ENCODE results near the gene SAMD4A.
"Not testable (repeated sequence)": the region's sequence is repeated elsewhere in the genome, so short reads cannot be mapped to it uniquely, and the experiment has no call there.

Gene SAMD4A

GRCh38 chr14:54785778-54786770 is 219.1 kb downstream of the SAMD4A start:
- no peak for DNase-seq

GRCh38 chr14:54786838-54787237 is 219.9 kb downstream of the SAMD4A start:
- DNase-seq: no peak

- DNase-seq: no peak
Observed at GRCh38 chr14:54787261-54787660, 220.3 kb downstream of the SAMD4A start.

GRCh38 chr14:54788701-54789100 is 221.8 kb downstream of the SAMD4A start:
- DNase-seq: no peak

GRCh38 chr14:54789166-54789565 is 222.2 kb downstream of the SAMD4A start:
- no peak for DNase-seq

GRCh38 chr14:54789781-54790480 is 223.0 kb downstream of the SAMD4A start:
- no peak for DNase-seq

- DNase-seq: no peak
Observed at GRCh38 chr14:54791001-54791400, 224.1 kb downstream of the SAMD4A start.

GRCh38 chr14:54792288-54792687 is 225.4 kb downstream of the SAMD4A start:
- no peak for DNase-seq

GRCh38 chr14:54794159-54794558 is 227.2 kb downstream of the SAMD4A start:
- DNase-seq: no peak

- no peak for DNase-seq
Observed at GRCh38 chr14:54794796-54795195, 227.9 kb downstream of the SAMD4A start.

GRCh38 chr14:54796961-54797360 is 230.0 kb downstream of the SAMD4A start:
- no peak for DNase-seq

GRCh38 chr14:54797556-54797955 is 230.6 kb downstream of the SAMD4A start:
- no peak for DNase-seq

- DNase-seq: no peak
Observed at GRCh38 chr14:54797986-54798385, 231.1 kb downstream of the SAMD4A start.

- DNase-seq: no peak
Observed at GRCh38 chr14:54798465-54799124, 231.7 kb downstream of the SAMD4A start.

GRCh38 chr14:54801482-54801881 is 234.6 kb downstream of the SAMD4A start:
- DNase-seq: not testable (repeated sequence)

- no peak for DNase-seq
Observed at GRCh38 chr14:54803396-54803795, 236.5 kb downstream of the SAMD4A start.

GRCh38 chr14:54803926-54804537 is 237.1 kb downstream of the SAMD4A start:
- no peak for DNase-seq

- DNase-seq: no peak
Observed at GRCh38 chr14:54804538-54805041, 237.7 kb downstream of the SAMD4A start.

- no peak for DNase-seq
Observed at GRCh38 chr14:54805070-54805444, 238.1 kb downstream of the SAMD4A start.

- peak; percentile 83 to 88 for DNase-seq
Observed at GRCh38 chr14:54805445-54806322, 238.8 kb downstream of the SAMD4A start.

- no peak for DNase-seq
Observed at GRCh38 chr14:54806616-54807015, 239.7 kb downstream of the SAMD4A start.

GRCh38 chr14:54807428-54807827 is 240.5 kb downstream of the SAMD4A start:
- no peak for DNase-seq
